Hematopoietic multipotent progenitor cell treated with erythropoietin and hydrocortisone succinate and interleukin-3 and kit ligand, for 17 days (in vitro differentiated cells): ENCODE data around the gene IMMP2L.

Experiments
- DNase-seq: peaks from one replicate; pipeline ENCODE4 v3.0.0-alpha.2; 2015; ENCODE audit warnings: low spot score

IMMP2L gene

DNA sequence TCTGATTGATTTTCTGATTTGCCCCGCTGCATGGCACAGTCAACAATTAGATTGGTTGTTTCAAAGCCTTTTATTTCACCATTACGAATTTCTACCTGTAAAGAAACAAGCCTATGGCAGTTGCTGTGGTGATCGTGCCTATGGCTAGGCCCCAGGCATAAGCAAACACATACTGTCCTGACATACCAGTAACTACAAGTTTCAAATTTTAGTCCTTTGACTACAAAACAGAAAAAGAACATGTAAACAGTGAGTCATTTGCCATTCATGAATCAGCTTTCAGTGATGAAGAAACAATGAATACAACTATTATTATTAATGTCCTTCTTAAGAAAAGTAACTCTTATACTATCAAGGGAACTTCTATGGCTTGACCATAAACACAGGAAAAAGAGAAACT is 639.4 kb downstream of the IMMP2L start:
- DNase-seq: no peak

DNA sequence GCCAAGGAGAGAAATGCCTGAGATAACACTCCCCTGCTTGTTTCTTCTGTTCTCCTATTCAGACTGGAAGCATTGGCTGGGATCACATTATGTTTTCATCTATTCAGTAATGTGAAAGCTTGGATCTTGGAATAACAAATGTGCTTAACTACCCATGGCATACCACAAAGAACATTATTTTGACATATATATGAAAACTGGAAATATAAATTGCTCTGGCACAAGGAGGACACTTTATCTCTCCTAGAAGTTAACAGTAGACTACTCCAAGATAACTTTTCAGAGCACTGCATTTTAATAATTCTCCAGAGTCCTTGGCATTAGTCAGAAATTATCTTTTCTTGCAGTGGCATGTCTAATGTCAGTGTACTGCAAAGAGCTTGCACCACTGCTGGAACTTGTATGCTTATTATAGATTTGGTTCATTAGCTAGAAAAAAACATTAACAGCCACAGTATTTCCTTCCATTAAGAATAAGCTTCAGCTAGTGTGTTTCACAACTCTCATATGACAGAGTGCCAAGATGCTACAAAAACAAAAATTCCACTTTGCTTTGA is 640.6 kb downstream of the IMMP2L start:
- no peak for DNase-seq

- DNase-seq: no peak
These were observed 643.2 kb downstream of the IMMP2L start for GRCh38 chr7:110918949-110919548.

DNA sequence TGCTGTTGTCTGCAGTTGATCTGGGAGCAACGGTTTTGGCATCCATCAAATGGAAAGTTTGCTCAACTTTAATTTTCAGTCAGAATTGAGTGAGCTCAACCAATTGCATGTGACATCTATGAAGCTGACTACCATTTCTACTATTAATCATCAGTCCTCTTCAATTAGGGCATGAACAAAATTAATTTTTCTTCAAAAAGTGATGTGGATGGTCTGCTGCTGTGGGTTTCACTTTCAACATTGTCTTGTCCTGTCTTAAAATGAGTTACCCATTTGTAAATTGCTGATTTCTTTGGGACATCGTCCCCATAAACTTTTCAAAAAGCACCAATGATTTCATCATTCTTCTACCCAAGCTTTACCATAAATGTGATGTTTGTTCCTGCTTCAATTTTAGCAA is 648.0 kb downstream of the IMMP2L start:
- no peak for DNase-seq

GRCh38 chr7:110911632-110912031 is 650.7 kb downstream of the IMMP2L start:
- no peak for DNase-seq

- DNase-seq: no peak
These were observed 653.2 kb downstream of the IMMP2L start for GRCh38 chr7:110909117-110909516.

DNA sequence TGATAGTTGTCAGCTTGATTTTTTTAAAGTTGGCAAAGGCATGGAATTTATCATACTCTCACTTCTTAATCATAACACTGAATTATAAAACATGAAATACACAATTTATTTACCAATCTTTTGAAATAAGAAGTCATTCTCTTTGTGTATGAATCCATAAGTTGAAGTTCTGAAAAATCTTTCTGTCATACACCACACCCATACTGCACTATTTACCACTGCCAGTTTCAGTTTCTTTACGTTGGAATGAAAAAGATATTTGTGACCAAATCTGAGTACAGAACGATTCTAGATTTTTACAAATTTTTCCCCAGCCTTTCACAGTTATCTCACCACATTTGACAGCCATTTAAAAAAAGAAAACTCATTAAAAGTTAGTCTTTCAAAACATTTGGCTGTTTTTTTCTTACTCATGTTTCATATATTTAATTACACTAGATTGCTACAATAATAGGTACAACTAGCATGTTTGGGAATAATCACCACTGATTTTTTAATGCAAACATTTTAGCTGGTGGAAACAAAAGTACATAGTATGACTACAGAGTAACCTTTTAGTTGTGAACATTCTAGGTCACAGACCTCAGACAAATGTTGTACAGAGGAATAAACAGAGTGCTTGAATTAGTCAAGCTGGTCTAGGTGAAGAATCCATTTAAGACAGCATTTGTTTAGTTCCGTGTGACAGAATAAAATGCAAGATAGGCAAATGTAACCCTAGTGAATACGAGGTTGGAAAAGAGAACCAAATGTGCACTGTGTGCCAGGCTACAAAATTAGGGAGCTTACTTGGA is 656.3 kb downstream of the IMMP2L start:
- no peak for DNase-seq

GRCh38 chr7:110898516-110898915 is 663.8 kb downstream of the IMMP2L start:
- no peak for DNase-seq

DNA sequence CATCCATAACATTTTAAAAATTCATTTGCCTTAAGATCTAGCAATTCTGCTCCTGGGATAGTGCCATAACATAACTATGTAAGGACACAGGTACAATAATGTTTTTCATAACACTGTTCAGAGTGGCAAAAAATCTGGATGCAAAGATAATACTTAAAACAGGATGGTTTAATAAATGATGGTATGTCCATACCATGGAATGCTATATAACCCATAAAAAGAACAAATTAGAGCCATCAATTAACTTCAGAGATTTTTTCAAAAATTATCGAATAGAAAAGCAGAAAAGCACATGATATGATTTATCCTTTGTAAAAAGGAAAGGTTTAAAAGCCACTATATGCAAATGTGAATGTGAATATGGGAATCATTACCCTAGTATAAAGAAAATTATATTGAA is 664.8 kb downstream of the IMMP2L start:
- no peak for DNase-seq

GRCh38 chr7:110894111-110894510 is 668.2 kb downstream of the IMMP2L start:
- no peak for DNase-seq

GRCh38 chr7:110891197-110891596 is 671.1 kb downstream of the IMMP2L start:
- no peak for DNase-seq

DNA sequence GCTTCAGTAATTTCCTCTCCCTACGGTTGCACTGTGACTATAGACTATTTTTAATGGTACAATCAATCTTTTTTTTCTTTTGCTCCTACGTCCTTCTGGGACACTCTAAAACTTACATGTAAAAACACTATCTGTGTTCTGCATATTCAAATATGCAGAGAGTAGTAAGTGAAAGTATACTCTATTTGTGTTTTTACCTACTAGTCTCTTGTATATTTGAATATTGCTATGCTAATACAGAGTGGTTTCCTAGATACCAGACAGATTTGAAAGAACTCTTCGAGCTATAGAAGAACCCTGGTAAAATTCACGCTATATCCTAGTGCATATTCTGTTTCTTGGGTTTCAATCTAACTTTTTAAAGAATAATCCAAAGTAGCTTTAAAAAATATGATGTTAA is 672.2 kb downstream of the IMMP2L start:
- DNase-seq: no peak

GRCh38 chr7:110889335-110889734 is 673.0 kb downstream of the IMMP2L start:
- DNase-seq: no peak

GRCh38 chr7:110888641-110889040 is 673.7 kb downstream of the IMMP2L start:
- DNase-seq: no peak

GRCh38 chr7:110885474-110885873 is 676.8 kb downstream of the IMMP2L start:
- no peak for DNase-seq

DNA sequence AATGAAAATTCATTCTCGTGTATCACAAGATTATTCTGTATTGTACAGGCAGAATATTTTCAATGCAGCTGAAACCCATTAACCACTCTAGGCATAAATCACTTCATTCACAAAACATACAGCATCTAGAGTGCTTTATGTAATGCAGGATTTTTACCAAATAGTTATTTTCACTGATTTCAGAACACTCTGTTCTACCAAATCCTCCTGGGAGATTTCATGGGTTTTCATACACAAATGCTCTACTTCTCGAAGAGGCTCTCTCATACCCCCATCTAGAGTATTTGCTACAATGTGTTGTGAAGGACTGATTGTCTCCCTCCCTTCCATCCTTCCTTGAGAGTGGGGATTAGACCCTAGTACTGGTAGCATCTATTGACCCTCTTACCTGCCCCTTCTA is 680.6 kb downstream of the IMMP2L start:
- no peak for DNase-seq

- DNase-seq: no peak
These were observed 681.3 kb downstream of the IMMP2L start for GRCh38 chr7:110880971-110881370.

- no peak for DNase-seq
These were observed 685.3 kb downstream of the IMMP2L start for GRCh38 chr7:110877016-110877415.

DNA sequence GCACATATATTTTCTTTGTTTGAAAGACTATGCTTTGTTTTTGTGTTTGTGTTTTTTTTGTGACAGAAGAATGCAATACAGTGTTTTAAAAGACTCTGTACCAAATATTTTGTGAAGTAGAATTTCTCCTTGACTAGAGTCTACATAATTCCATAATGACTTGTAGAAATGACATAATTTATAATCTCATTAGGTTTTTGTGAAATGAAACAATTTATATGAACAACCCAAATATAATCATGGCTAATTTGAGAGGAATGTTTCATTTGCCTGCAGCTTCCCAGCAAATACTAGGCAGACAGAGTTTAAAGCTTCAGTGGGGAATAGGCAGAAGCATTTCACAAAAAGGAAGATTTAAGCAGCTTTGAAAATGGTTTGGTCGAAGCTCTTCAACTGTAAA is 686.9 kb downstream of the IMMP2L start:
- no peak for DNase-seq

- DNase-seq: no peak
These were observed 690.4 kb downstream of the IMMP2L start for GRCh38 chr7:110871856-110872255.

DNA sequence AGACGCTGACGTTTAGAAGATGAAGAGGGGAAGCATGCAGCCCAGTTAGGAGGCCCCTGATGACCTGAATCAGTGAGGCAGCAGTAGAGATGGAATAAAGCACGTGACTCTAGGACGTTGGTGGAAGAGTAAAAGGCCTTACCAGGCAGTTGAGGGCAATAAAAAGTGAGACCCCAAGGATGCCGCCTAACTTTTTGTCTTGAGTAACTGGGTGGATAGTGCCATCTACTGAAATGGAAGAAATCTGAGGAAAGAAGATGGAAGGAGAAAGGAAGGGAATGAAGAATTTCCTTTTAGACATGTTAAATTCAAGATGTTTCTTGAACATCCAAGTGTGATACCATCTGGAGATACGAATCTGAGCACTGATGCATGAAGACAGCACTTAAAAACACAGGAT is 691.4 kb downstream of the IMMP2L start:
- DNase-seq: no peak

DNA sequence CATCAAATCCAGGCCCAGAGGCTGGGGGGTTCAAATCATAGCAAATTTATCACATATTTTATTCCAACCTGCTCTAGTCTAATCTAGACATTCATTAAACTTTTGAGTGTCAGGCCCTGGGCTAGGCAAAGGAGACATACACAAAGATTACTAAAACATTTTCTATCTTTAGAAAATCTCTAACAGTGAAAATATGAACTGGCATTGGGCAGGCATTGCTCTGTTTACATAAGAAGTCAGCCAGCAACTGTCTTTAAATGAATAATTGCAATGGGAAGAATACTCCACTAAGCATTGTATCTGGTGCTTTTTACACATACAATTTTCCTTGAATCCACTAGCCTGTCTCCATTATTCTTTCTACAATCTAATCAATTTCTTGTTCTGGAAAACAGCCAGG is 693.8 kb downstream of the IMMP2L start:
- DNase-seq: no peak

DNA sequence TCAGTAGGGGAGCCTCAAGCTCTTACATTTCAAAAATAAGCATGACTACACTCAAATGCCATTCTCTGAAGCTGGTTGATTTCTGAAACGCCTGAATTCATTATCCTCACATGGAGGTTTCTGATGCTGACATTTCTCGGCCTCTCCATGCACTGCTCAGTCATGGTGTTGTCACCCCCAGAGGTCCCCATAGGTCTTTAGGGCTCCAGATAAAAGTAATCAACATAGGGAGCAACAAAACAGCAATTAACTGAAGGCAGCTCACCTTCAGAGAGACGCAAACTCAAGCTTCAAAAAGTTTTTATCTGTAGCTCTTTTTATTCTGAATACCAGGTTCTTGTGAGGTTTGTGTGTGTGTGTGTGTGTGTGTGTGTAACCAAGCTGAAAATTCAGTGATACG is 694.5 kb downstream of the IMMP2L start:
- no peak for DNase-seq

- no peak for DNase-seq
These were observed 699.0 kb downstream of the IMMP2L start for GRCh38 chr7:110863258-110863657.
